ENCODE measurements around the gene TBC1D30.

The TBC1D30 gene

GRCh38 chr12:64828713-64829112 lies 4.3 kb downstream of the TBC1D30 start:
- TF ChIP-seq ZFP30 (CRISPR knock-in tag; IDR thresholded peaks at IDR 0.05) (no peak), PPARA (CRISPR knock-in tag; IDR thresholded peaks at IDR 0.05; ENCODE audit: borderline replicate concordance) (no peak), CSDC2 (CRISPR knock-in tag; IDR thresholded peaks at IDR 0.05) (no peak), ESRRG (CRISPR knock-in tag; IDR thresholded peaks at IDR 0.05) (no peak), ARNTL (CRISPR knock-in tag; IDR thresholded peaks at IDR 0.05; ENCODE audit: borderline replicate concordance, low read depth) (no peak), GLIS3 (CRISPR knock-in tag; IDR thresholded peaks at IDR 0.05) (no peak), SNAI2 (CRISPR knock-in tag; IDR thresholded peaks at IDR 0.05) (no peak), ZFP3 (CRISPR knock-in tag; IDR thresholded peaks at IDR 0.05) (no peak), RARB (CRISPR knock-in tag; IDR thresholded peaks at IDR 0.05) (no peak), ISL1 (CRISPR knock-in tag; IDR thresholded peaks at IDR 0.05) (no peak), PATZ1 (CRISPR knock-in tag; IDR thresholded peaks at IDR 0.05; ENCODE audit: borderline replicate concordance) (no peak), BACH2 (CRISPR knock-in tag; IDR thresholded peaks at IDR 0.05; ENCODE audit: borderline replicate concordance) (no peak), ZNF8 (CRISPR knock-in tag; IDR thresholded peaks at IDR 0.05) (no peak)
- ATAC-seq = no peak

GRCh38 chr12:64833928-64834327 lies 9.5 kb downstream of the TBC1D30 start:
- no peak for ATAC-seq
- TF ChIP-seq RARB (CRISPR knock-in tag; IDR thresholded peaks at IDR 0.05) (no peak), ZFP30 (CRISPR knock-in tag; IDR thresholded peaks at IDR 0.05) (no peak), TOX (CRISPR knock-in tag; IDR thresholded peaks at IDR 0.05; ENCODE audit: borderline replicate concordance) (no peak), CSDC2 (CRISPR knock-in tag; IDR thresholded peaks at IDR 0.05) (no peak), POU6F1 (CRISPR knock-in tag; IDR thresholded peaks at IDR 0.05; ENCODE audit: borderline replicate concordance, low read depth) (no peak), GLIS3 (CRISPR knock-in tag; IDR thresholded peaks at IDR 0.05) (no peak), ZFP3 (CRISPR knock-in tag; IDR thresholded peaks at IDR 0.05) (no peak), OSR1 (CRISPR knock-in tag; IDR thresholded peaks at IDR 0.05) (no peak), PPARA (CRISPR knock-in tag; IDR thresholded peaks at IDR 0.05; ENCODE audit: borderline replicate concordance) (no peak), ZNF70 (CRISPR knock-in tag; IDR thresholded peaks at IDR 0.05) (no peak)

GRCh38 chr12:64835901-64836300 lies 11.5 kb downstream of the TBC1D30 start:
- TF ChIP-seq PPARA (CRISPR knock-in tag; IDR thresholded peaks at IDR 0.05; ENCODE audit: borderline replicate concordance) = no peak
- TF ChIP-seq TOX (CRISPR knock-in tag; IDR thresholded peaks at IDR 0.05; ENCODE audit: borderline replicate concordance) = no peak
- TF ChIP-seq CSDC2 (CRISPR knock-in tag; IDR thresholded peaks at IDR 0.05) = no peak
- no peak for TF ChIP-seq BACH2 (CRISPR knock-in tag; IDR thresholded peaks at IDR 0.05; ENCODE audit: borderline replicate concordance)
- no peak for TF ChIP-seq POU6F1 (CRISPR knock-in tag; IDR thresholded peaks at IDR 0.05; ENCODE audit: borderline replicate concordance, low read depth)

GRCh38 chr12:64836856-64837255 lies 12.4 kb downstream of the TBC1D30 start:
- ATAC-seq = no peak

More at GRCh38 chr12:64835901-64836300, 11.5 kb downstream of the TBC1D30 start:
- no peak for ATAC-seq

GRCh38 chr12:64837427-64837826 lies 13.0 kb downstream of the TBC1D30 start:
- no peak for TF ChIP-seq OSR1 (CRISPR knock-in tag; IDR thresholded peaks at IDR 0.05)
- no peak for TF ChIP-seq PPARA (CRISPR knock-in tag; IDR thresholded peaks at IDR 0.05; ENCODE audit: borderline replicate concordance)
- no peak for TF ChIP-seq TCF4 (CRISPR knock-in tag; IDR thresholded peaks at IDR 0.05; ENCODE audit: borderline replicate concordance)
- no peak for TF ChIP-seq SNAI2 (CRISPR knock-in tag; IDR thresholded peaks at IDR 0.05)
- TF ChIP-seq ESRRG (CRISPR knock-in tag; IDR thresholded peaks at IDR 0.05) = no peak
- TF ChIP-seq TSHZ2 (CRISPR knock-in tag; IDR thresholded peaks at IDR 0.05) = no peak
- TF ChIP-seq GLIS3 (CRISPR knock-in tag; IDR thresholded peaks at IDR 0.05) = no peak
- no peak for TF ChIP-seq ZNF70 (CRISPR knock-in tag; IDR thresholded peaks at IDR 0.05)
- no peak for TF ChIP-seq ARNTL (CRISPR knock-in tag; IDR thresholded peaks at IDR 0.05; ENCODE audit: borderline replicate concordance, low read depth)
- no peak for TF ChIP-seq ISL1 (CRISPR knock-in tag; IDR thresholded peaks at IDR 0.05)
- no peak for TF ChIP-seq ZFP3 (CRISPR knock-in tag; IDR thresholded peaks at IDR 0.05)
- no peak for TF ChIP-seq CSDC2 (CRISPR knock-in tag; IDR thresholded peaks at IDR 0.05)
- no peak for TF ChIP-seq ZC3H10 (CRISPR knock-in tag; IDR thresholded peaks at IDR 0.05)
- no peak for ATAC-seq

More at GRCh38 chr12:64836856-64837255, 12.4 kb downstream of the TBC1D30 start:
- TF ChIP-seq ZNF565 (CRISPR knock-in tag; conservative IDR thresholded peaks at IDR 0.05; ENCODE audit: low read depth) = no peak
